Osteoblast (primary cell): ENCODE measurements around the gene ARMH1. TPM values are rescaled to one million over a fixed set of nuclear protein-coding genes. Genes with fewer than 3 reads are reported as not detected.
"Not testable (repeated sequence)": the region's sequence is repeated elsewhere in the genome, so short reads cannot be mapped to it uniquely, and the experiment has no call there.

ENCODE experiments used
- DNase-seq: peaks from one replicate; pipeline ENCODE4 v3.0.0; 2011; ENCODE audit warnings: low spot score, mixed read lengths; ENCODE audit not compliant: insufficient read length; ENCODE audit errors: missing footprints
- H2AFZ ChIP-seq: 2 replicates; pipeline ENCODE4 v1.6.0; 2011; ENCODE audit warnings: mild to moderate bottlenecking, low read length
- H3K27ac ChIP-seq: 2 replicates; pipeline ENCODE4 v1.5.1; 2011; ENCODE audit warnings: mild to moderate bottlenecking, low read depth, low read length, moderate library complexity
- H3K27me3 ChIP-seq: 2 replicates; pipeline ENCODE4 v1.6.0; 2012; ENCODE audit warnings: mild to moderate bottlenecking, control low read depth, inconsistent platforms, low read length, moderate library complexity; ENCODE audit not compliant: insufficient read depth
- H3K36me3 ChIP-seq: 2 replicates; pipeline ENCODE4 v1.5.1; 2011; ENCODE audit warnings: mild to moderate bottlenecking, low read length, control low read depth, moderate library complexity; ENCODE audit not compliant: insufficient read depth
- H3K4me1 ChIP-seq: 2 replicates; pipeline ENCODE4 v1.5.1; 2011; ENCODE audit warnings: mild to moderate bottlenecking, low read length, control low read depth, moderate library complexity; ENCODE audit not compliant: insufficient read depth
- H3K4me2 ChIP-seq: 2 replicates; pipeline ENCODE4 v1.6.0; 2011; ENCODE audit warnings: mild to moderate bottlenecking, low read length; ENCODE audit not compliant: insufficient read depth
- H3K4me3 ChIP-seq: fragments of 200-600 bp; sonication (generic); 3 replicates; pipeline ENCODE4 v1.5.1; 2012; ENCODE audit warnings: mild to moderate bottlenecking, low read length, inconsistent platforms; ENCODE audit not compliant: insufficient read depth
- H3K79me2 ChIP-seq: 2 replicates; pipeline ENCODE4 v1.6.0; 2012; ENCODE audit warnings: mild to moderate bottlenecking, low read length, control low read depth, inconsistent platforms; ENCODE audit not compliant: insufficient read depth
- H3K9me3 ChIP-seq: 2 replicates; pipeline ENCODE4 v1.5.1; 2011; ENCODE audit warnings: low read depth, low read length, control low read depth
- H4K20me1 ChIP-seq: 2 replicates; pipeline ENCODE4 v1.6.0; 2012; ENCODE audit warnings: mild to moderate bottlenecking, low read length, control low read depth; ENCODE audit not compliant: insufficient read depth
- total RNA-seq: library from RNA; depleted of rRNA; stranded (reverse); fragments of >200 nt; gene quantifications from 2 replicates; pipeline ENCODE4 v1.2.3, GENCODE V29; 2012
- TF ChIP-seq, protein P1 (sequence below): IDR thresholded peaks from 2 replicates; pipeline ENCODE4 v1.5.1; 2011; ENCODE audit warnings: mild to moderate bottlenecking, low read depth, low read length, moderate library complexity; ENCODE audit errors: extremely low read depth

ARMH1 gene
- total RNA-seq, 1 donor, result 4.3 TPM

DNA sequence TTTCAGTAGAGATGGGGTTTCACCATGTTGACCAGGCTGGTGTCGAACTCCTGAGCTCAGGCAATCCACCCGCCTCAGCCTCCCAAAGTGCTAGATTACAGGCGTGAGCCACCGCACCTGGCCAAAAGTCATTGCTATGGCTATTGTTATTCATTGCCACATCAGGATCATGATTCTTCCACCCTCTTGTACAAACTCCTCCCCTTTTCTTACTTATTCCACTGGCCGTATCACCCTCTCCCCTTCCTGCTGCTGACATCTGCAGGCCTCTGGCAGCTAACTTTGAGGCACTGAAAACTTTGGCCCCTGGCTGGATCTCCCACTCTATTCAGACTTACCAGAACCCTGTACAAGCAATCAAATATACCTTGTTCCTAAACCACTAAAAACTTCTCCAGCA lies 11.1 kb upstream of the ARMH1 start:
- H3K4me2 ChIP-seq, result no peak overlapping the region
- H3K79me2 ChIP-seq, result no peaks in the 10 kb centered on the region
- no peak for DNase-seq
- H3K4me3 ChIP-seq, result no peak overlapping the region
- TF ChIP-seq, protein P1, sequence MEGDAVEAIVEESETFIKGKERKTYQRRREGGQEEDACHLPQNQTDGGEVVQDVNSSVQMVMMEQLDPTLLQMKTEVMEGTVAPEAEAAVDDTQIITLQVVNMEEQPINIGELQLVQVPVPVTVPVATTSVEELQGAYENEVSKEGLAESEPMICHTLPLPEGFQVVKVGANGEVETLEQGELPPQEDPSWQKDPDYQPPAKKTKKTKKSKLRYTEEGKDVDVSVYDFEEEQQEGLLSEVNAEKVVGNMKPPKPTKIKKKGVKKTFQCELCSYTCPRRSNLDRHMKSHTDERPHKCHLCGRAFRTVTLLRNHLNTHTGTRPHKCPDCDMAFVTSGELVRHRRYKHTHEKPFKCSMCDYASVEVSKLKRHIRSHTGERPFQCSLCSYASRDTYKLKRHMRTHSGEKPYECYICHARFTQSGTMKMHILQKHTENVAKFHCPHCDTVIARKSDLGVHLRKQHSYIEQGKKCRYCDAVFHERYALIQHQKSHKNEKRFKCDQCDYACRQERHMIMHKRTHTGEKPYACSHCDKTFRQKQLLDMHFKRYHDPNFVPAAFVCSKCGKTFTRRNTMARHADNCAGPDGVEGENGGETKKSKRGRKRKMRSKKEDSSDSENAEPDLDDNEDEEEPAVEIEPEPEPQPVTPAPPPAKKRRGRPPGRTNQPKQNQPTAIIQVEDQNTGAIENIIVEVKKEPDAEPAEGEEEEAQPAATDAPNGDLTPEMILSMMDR, result no peak
- H3K27me3 ChIP-seq, result no peaks in the 10 kb centered on the region
- no peaks in the 10 kb centered on the region for H3K9me3 ChIP-seq
- no peak overlapping the region for H2AFZ ChIP-seq
- H4K20me1 ChIP-seq, result no peaks in the 10 kb centered on the region
- no peak overlapping the region for H3K27ac ChIP-seq
- H3K36me3 ChIP-seq, result no peaks in the 10 kb centered on the region
- H3K4me1 ChIP-seq, result no peaks in the 10 kb centered on the region

DNA sequence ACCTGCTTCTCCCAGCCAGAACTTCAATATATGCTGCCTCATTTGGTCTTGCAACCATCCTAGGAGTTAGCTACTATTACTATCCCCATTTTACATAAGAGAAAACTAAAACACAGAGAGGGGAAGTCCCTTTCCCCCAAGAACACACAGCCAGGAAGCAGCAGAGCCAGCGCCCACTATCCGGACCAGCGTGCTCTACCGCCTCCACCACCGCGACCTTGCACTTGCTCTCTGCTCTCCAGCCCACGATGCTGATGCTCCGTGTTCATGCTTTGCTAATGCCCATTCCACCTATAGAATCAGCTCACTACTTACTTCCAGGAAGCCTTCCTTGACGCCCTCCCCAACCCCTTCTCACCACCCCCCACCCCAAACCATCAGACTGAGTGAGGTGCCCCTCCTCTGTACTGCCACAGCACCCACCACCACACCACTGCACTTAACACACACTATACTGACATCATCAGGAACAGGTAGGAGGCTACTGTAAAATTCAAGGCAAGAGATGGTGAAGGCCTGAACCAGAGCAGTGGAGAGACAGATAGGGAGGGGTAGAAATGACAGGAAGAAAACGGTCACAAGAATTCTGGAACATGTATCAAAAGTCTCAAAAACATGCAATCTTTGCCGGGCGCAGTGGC lies 9.7 kb upstream of the ARMH1 start:
- H3K27ac ChIP-seq, result no peak overlapping the region
- H3K27me3 ChIP-seq, result no peaks in the 10 kb centered on the region
- H2AFZ ChIP-seq, result no peak overlapping the region
- H3K4me2 ChIP-seq, result no peak overlapping the region
- H3K4me3 ChIP-seq, result no peak overlapping the region
- no peaks in the 10 kb centered on the region for H3K4me1 ChIP-seq
- H4K20me1 ChIP-seq, result no peaks in the 10 kb centered on the region
- H3K36me3 ChIP-seq, result no peaks in the 10 kb centered on the region
- H3K79me2 ChIP-seq, result no peaks in the 10 kb centered on the region
- DNase-seq, result no peak
- H3K9me3 ChIP-seq, result no peaks in the 10 kb centered on the region
- TF ChIP-seq, protein P1, result no peak

DNA sequence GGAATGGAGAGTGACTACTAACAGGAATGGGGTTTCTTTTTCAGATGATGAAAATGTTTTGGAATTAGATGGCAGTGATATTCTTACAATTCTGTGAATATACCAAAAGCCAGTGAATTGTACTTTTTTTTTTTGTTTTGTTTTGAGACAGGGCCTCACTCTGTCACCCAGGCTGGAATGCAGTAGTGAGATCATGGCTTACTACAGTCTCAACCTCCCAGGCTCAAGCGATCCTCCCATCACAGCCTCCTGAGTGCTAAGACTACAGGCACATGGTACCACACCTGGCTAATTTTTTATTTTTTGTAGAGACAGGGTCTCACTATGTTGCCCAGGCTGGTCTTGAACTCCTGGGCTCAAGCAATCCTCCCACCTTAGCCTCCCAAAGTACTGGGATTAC lies 7.8 kb upstream of the ARMH1 start:
- not testable (repeated sequence) for H3K36me3 ChIP-seq, H3K9me3 ChIP-seq, H3K27ac ChIP-seq, H3K79me2 ChIP-seq, H2AFZ ChIP-seq, H3K4me3 ChIP-seq, H4K20me1 ChIP-seq, H3K4me2 ChIP-seq, H3K4me1 ChIP-seq, H3K27me3 ChIP-seq
- peak; percentile 59 for DNase-seq

DNA sequence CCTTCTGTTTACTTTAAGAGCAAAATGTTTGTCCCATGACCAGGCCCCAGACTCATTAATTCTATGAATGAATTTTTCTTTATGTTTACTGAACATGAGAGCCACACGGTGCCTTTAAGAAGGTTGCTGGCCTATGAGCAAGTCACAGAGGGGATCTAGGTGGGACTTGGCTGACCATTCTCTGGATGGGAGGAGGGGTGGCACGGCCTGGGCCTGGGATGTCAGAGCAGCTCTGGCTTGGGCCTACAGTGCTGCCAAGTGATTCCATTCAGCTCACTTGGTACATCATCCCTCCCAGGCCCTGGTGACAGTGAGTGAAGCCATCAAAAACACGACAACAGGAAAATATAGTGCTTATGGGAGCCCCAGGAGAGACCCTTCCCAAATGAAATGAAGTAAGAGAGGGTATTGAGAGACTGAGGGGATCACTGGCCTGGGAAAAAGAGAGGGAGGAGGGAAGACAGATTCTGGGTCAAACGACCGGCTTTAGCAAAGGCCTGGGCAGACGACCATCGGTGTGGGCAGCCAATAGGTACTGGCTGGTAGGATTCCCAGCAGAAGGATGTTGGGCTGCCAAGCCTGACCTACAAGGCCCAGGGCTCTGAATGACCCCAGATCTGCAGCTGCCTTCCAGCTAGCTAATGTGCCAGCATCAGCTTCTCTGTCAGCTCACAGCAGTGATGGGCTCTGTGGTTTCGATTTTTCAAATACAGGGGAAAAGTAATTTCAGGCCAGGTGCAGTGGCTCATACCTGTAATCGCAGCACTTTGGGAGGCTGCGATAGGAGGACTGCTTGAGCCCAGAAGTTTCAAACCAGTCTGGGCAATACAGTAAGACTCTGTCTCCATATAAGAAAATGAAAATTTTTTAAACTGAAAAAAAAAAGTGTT lies 3.5 kb upstream of the ARMH1 start:
- H3K9me3 ChIP-seq, result no peaks in the 10 kb centered on the region
- H4K20me1 ChIP-seq, result no peaks in the 10 kb centered on the region
- H3K36me3 ChIP-seq, result no peaks in the 10 kb centered on the region
- TF ChIP-seq, protein P1, result no peak
- peaks cover 9% of the 10 kb centered on the region for H3K79me2 ChIP-seq
- no peak overlapping the region for H2AFZ ChIP-seq
- no peak overlapping the region for H3K4me2 ChIP-seq
- H3K4me1 ChIP-seq, result peaks cover 23% of the 10 kb centered on the region
- peak; percentile 30 for DNase-seq
- H3K4me3 ChIP-seq, result no peak overlapping the region
- H3K27me3 ChIP-seq, result no peaks in the 10 kb centered on the region
- no peak overlapping the region for H3K27ac ChIP-seq
